ENCODE results near the gene GFRA3. TPM values are rescaled to one million over a fixed set of nuclear protein-coding genes. Genes with fewer than 3 reads are reported as not detected.

Gene GFRA3
- total RNA-seq, 1 experiment from 2014 or later: not detected

DNA sequence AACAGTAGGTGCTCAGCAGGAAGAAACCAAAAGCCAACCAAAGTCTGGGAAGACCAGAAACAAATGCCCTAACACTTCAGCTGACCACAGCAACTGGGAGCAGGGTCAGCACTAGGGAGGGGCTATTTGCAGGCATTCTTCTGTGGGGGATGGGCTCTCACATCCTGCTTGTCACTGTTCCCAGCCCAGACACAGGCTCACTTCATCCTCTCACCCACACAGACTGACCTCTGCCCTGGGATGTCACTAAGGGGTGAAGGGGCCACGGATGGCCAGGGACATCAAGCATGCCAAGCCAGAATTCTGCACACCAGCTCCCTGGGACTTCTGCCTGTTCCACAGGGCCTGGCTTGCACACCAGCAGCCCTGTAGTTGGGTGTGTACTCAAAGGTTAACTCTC, 28.7 kb downstream of the GFRA3 start:
- Mint-ChIP-seq H3K4me3 (ENCODE audit: unreplicated experiment) (no peak overlapping the region), H3K9me3 (ENCODE audit: unreplicated experiment) (no peaks in the 10 kb centered on the region), H3K27ac (ENCODE audit: low read depth, unreplicated experiment) (no peak overlapping the region), H3K27me3 (ENCODE audit: insufficient read depth, unreplicated experiment) (peaks cover 43% of the 10 kb centered on the region), H3K4me1 (ENCODE audit: insufficient read depth, unreplicated experiment) (no peaks in the 10 kb centered on the region), H3K36me3 (ENCODE audit: insufficient read depth, unreplicated experiment) (no peaks in the 10 kb centered on the region)
- no peak for DNase-seq (ENCODE audit: unreplicated experiment)
- TF ChIP-seq, protein P1, sequence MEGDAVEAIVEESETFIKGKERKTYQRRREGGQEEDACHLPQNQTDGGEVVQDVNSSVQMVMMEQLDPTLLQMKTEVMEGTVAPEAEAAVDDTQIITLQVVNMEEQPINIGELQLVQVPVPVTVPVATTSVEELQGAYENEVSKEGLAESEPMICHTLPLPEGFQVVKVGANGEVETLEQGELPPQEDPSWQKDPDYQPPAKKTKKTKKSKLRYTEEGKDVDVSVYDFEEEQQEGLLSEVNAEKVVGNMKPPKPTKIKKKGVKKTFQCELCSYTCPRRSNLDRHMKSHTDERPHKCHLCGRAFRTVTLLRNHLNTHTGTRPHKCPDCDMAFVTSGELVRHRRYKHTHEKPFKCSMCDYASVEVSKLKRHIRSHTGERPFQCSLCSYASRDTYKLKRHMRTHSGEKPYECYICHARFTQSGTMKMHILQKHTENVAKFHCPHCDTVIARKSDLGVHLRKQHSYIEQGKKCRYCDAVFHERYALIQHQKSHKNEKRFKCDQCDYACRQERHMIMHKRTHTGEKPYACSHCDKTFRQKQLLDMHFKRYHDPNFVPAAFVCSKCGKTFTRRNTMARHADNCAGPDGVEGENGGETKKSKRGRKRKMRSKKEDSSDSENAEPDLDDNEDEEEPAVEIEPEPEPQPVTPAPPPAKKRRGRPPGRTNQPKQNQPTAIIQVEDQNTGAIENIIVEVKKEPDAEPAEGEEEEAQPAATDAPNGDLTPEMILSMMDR (IDR thresholded peaks at IDR 0.05; ENCODE audit: unreplicated experiment): no peak
- CTCF ChIA-PET: no interaction called here
- intact Hi-C loops (cut with micrococcal nuclease): no loop called here
- BruUV-seq (replicated peaks): no TSS peak
- POLR2A ChIA-PET: no interaction called here

DNA sequence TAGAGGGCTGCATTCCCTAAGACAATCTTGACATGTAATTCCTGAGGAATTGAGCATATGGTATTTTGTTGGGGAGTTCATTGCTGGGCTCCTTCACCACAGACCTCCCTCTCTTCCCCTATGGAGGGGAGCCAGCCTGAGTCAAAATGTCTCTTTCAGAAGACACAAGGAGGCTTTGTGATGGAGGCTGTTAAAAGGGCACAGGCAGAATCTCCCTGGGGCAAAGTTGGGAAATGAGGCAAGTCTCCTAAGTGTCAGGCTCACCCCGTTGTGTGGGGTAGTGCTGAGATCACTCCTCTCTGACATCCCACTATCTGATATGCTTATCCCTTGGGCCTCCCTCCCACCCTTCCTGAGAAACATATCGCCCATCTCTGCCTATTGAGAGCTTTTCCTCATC, 30.6 kb downstream of the GFRA3 start:
- no peaks in the 10 kb centered on the region for H3K4me1 Mint-ChIP-seq (ENCODE audit: insufficient read depth, unreplicated experiment)
- peaks cover 61% of the 10 kb centered on the region for H3K27me3 Mint-ChIP-seq (ENCODE audit: insufficient read depth, unreplicated experiment)
- no peak for DNase-seq (ENCODE audit: unreplicated experiment)
- no peak overlapping the region for H3K4me3 Mint-ChIP-seq (ENCODE audit: unreplicated experiment)
- TF ChIP-seq, protein P1 (IDR thresholded peaks at IDR 0.05; ENCODE audit: unreplicated experiment): no peak
- no peaks in the 10 kb centered on the region for H3K36me3 Mint-ChIP-seq (ENCODE audit: insufficient read depth, unreplicated experiment)
- BruUV-seq (replicated peaks): no TSS peak
- intact Hi-C loops (cut with micrococcal nuclease): no loop called here
- H3K9me3 Mint-ChIP-seq (ENCODE audit: unreplicated experiment): no peaks in the 10 kb centered on the region
- H3K27ac Mint-ChIP-seq (ENCODE audit: low read depth, unreplicated experiment): no peak overlapping the region
- ChIA-PET POLR2A (interaction anchor here (1.2 kb wide), 1 partner anchor 87 kb away, joined by 3 read pairs; the partner anchor contains the start of gene CDC25C), CTCF (interaction anchor here (1.0 to 2.7 kb wide), 3 partner anchors 12 to 21 kb away, joined by 3 to 13 read pairs (median 4); no protein-coding TSS in a partner anchor)

DNA sequence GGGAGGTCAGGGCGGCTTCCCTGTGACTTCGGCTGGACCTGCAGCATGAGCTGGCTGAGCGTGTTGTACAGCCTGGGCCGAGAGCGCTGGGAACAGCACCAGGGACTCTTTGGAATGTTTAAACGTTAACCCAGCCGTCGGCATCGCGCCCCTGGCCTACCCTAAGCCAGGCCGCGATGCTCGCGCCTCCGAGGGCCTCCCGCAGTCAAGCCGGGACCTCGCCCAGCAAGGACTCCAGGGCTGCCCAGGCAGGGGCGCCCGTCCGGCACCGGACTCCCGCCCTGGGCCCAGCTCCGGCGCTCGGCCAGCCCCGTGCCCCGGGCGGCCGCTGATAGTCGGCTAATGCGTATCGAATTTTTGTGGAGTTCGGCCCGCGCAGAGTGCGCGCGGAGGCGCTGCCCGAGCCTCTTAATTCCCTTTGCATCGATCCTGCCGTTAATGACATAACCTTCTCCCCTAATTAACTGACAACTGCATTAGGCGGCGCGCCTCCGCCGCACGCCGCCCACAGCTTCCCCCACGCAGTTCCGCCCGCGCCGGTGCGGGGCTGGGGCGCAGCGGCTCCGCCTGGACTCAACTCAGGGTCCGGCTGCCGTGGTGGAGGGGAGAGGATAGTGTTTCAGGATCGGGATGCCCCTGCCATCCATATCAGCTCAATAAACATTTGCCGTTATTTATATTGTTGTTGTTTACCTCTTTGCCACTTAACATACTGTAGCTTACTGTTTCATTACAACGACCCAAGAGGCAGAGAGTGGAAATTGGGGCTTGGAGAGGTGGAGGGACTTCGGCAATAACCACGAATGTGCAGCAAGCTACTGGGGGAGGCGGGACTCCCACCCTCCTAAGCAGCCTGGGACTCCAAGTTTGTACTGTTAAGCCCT, 32.5 kb downstream of the GFRA3 start:
- ChIA-PET CTCF (interaction anchor here (0.6 to 11.1 kb wide), 4 partner anchors 19 to 510 kb away, joined by 3 to 113 read pairs (median 3); no protein-coding TSS in a partner anchor), POLR2A (interaction anchor here (1.2 kb wide), 1 partner anchor 28 kb away, joined by 3 read pairs; the partner anchor contains the start of gene CDC23)
- DNase-seq (ENCODE audit: unreplicated experiment): no peak
- TF ChIP-seq, protein P1 (IDR thresholded peaks at IDR 0.05; ENCODE audit: unreplicated experiment): no peak
- H3K36me3 Mint-ChIP-seq (ENCODE audit: insufficient read depth, unreplicated experiment): no peaks in the 10 kb centered on the region
- no peaks in the 10 kb centered on the region for H3K4me1 Mint-ChIP-seq (ENCODE audit: insufficient read depth, unreplicated experiment)
- intact Hi-C loops (cut with micrococcal nuclease): no loop called here
- H3K27me3 Mint-ChIP-seq (ENCODE audit: insufficient read depth, unreplicated experiment): peaks cover 63% of the 10 kb centered on the region
- no TSS peak for BruUV-seq (replicated peaks)
- no peak overlapping the region for H3K4me3 Mint-ChIP-seq (ENCODE audit: unreplicated experiment)
- H3K9me3 Mint-ChIP-seq (ENCODE audit: unreplicated experiment): no peaks in the 10 kb centered on the region
- H3K27ac Mint-ChIP-seq (ENCODE audit: low read depth, unreplicated experiment): no peak overlapping the region

DNA sequence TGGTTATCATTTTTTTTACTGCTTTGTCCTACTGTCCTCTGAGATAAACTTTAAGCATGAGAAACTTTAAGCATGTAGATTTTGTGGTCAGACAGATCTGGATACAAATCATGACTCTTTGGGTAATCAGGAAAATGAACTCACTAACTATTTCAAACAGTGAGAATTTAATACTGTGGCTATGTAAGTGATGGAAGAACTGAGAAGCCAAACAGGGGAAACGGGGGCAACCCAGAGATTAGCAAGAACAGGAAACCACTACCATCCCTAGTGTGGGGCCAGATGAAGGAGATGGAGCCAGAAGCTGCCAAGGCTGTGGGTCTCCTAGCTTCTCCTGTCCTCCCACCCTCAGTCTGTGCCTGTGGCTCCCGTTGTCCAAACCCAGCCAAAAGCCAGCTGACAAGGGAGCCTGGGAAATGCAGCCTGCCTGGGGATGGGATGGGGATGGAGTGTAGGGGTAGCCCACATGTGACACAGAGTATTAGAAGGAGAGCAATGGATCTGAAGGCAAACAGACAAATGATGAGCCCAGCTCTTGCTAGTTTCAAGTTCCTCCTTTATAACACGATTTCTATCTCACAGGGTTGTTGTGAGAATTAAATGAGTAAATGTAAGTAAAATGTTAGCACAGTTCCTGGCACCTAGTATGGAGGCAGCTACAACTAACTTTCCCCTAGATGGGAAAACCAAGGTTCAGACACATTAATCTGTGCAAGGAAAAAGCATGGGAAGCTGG, 33.6 kb downstream of the GFRA3 start:
- intact Hi-C loops (cut with micrococcal nuclease): no loop called here
- DNase-seq (ENCODE audit: unreplicated experiment): no peak
- TF ChIP-seq, protein P1 (IDR thresholded peaks at IDR 0.05; ENCODE audit: unreplicated experiment): no peak
- no peak overlapping the region for H3K4me3 Mint-ChIP-seq (ENCODE audit: unreplicated experiment)
- H3K36me3 Mint-ChIP-seq (ENCODE audit: insufficient read depth, unreplicated experiment): no peaks in the 10 kb centered on the region
- no peaks in the 10 kb centered on the region for H3K9me3 Mint-ChIP-seq (ENCODE audit: unreplicated experiment)
- no peak overlapping the region for H3K27ac Mint-ChIP-seq (ENCODE audit: low read depth, unreplicated experiment)
- BruUV-seq (replicated peaks): no TSS peak
- H3K27me3 Mint-ChIP-seq (ENCODE audit: insufficient read depth, unreplicated experiment): peaks cover 63% of the 10 kb centered on the region
- CTCF ChIA-PET: interaction anchor here (0.6 to 11.1 kb wide), 3 partner anchors 18 to 208 kb away, joined by 3 to 113 read pairs (median 3); no protein-coding TSS in a partner anchor
- no peaks in the 10 kb centered on the region for H3K4me1 Mint-ChIP-seq (ENCODE audit: insufficient read depth, unreplicated experiment)
- POLR2A ChIA-PET: interaction anchor here (0.7 to 1.3 kb wide), 2 partner anchors 62 to 224 kb away, joined by 3 to 5 read pairs; partner anchors contain the start of genes EGR1 and KIF20A
